Epithelial cell of esophagus (primary cell): ENCODE results near the gene MYL5.
"Not testable (repeated sequence)": the region's sequence is repeated elsewhere in the genome, so short reads cannot be mapped to it uniquely, and the experiment has no call there.

Source experiments
- DNase-seq: peaks from one replicate; pipeline ENCODE4 v3.0.0; 2010; ENCODE audit warnings: low read depth
- H3K4me3 ChIP-seq: 2 replicates; pipeline ENCODE4 v1.5.1; 2011; ENCODE audit warnings: mild to moderate bottlenecking, low read length, control low read depth
- TF ChIP-seq, protein P1 (sequence below): IDR thresholded peaks from 2 replicates; pipeline ENCODE4 v1.5.1; 2011; ENCODE audit warnings: low read depth, mild to moderate bottlenecking, low read length, control low read depth, inconsistent platforms; ENCODE audit not compliant: insufficient read depth; ENCODE audit errors: missing control alignments

Gene MYL5

DNA sequence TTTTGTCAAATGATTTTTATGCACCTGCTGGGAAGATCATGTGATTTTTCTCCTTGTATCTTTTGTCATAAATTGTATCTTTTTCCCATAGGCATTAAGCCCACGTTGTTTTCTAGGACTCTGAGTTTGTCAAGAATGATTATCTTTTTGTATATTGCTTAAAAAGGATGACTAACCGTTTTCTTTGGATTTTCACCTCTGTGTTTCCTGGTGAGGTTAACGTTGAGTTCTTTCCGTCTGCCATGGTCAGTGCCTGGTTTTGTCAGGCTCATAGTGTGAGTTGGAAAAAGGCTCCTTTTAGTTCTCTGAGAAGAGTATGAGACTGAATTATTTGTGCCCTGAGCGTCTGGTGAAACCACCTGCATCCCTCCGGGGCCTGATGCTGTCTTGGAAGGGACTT lies 53.2 kb downstream of the MYL5 start:
- TF ChIP-seq, protein P1, sequence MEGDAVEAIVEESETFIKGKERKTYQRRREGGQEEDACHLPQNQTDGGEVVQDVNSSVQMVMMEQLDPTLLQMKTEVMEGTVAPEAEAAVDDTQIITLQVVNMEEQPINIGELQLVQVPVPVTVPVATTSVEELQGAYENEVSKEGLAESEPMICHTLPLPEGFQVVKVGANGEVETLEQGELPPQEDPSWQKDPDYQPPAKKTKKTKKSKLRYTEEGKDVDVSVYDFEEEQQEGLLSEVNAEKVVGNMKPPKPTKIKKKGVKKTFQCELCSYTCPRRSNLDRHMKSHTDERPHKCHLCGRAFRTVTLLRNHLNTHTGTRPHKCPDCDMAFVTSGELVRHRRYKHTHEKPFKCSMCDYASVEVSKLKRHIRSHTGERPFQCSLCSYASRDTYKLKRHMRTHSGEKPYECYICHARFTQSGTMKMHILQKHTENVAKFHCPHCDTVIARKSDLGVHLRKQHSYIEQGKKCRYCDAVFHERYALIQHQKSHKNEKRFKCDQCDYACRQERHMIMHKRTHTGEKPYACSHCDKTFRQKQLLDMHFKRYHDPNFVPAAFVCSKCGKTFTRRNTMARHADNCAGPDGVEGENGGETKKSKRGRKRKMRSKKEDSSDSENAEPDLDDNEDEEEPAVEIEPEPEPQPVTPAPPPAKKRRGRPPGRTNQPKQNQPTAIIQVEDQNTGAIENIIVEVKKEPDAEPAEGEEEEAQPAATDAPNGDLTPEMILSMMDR = no peak
- DNase-seq = no peak
- H3K4me3 ChIP-seq = no peak overlapping the region

- TF ChIP-seq, protein P1 = no peak
- H3K4me3 ChIP-seq = no peak overlapping the region
- no peak for DNase-seq
Measured at GRCh38 chr4:729336-730315, 55.3 kb downstream of the MYL5 start.

DNA sequence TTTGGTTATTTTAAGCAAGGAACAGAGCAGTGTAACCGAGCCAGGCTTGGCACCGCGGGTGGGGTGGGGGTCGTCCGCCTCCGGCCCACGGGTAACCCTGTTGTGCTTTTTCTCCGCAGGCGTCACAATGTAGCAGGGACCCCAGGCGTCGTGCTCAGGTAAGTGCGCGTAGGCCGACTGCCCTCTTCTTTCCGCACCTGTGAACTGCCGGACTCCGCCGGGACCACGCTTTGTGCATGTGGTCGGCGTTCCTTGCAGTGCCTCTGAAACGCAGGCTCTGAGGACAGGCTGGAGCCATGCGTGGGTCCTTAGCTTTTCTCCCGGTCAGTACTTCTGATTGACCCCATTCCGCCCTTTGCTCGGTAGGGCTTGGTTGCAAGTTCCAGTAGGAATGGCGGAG lies 56.2 kb downstream of the MYL5 start:
- DNase-seq = no peak
- TF ChIP-seq, protein P1 = no peak
- H3K4me3 ChIP-seq = no peak overlapping the region

GRCh38 chr4:730946-731904 lies 56.9 kb downstream of the MYL5 start:
- DNase-seq, H3K4me3 ChIP-seq: not testable (repeated sequence)
